HG03064 (cell line): ENCODE measurements around the gene LRRC8E.
"Not testable (repeated sequence)": the region's sequence is repeated elsewhere in the genome, so short reads cannot be mapped to it uniquely, and the experiment has no call there.

Experiments
- ATAC-seq: cut with Tn5 transposase; IDR thresholded peaks from one replicate; pipeline ENCODE4 v1.9.1; 2021; ENCODE audit warnings: low read depth; ENCODE audit not compliant: unreplicated experiment

LRRC8E gene

GRCh38 chr19:7926727-7927604, 38.7 kb downstream of the LRRC8E start:
- no peak for ATAC-seq

GRCh38 chr19:7927605-7928333, 39.5 kb downstream of the LRRC8E start:
- no peak for ATAC-seq

DNA sequence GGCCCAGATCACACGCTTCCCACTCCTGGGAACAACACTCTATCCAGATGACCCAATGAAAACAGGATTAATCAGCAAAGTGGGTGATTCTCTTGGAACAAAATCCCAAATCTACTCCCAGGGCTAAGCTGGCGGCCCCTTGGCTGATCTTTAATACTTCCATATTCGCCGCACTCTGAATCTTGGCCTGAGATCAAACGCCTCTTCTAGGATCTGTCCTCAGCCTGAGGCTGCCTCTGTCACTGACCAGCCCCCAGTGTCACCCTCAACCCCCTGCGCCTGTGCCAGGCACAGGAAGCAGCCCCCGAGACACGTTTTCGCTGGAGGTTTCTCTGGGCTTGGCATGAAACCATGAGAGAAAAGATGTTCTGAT, 40.0 kb downstream of the LRRC8E start:
- ATAC-seq, result no peak

DNA sequence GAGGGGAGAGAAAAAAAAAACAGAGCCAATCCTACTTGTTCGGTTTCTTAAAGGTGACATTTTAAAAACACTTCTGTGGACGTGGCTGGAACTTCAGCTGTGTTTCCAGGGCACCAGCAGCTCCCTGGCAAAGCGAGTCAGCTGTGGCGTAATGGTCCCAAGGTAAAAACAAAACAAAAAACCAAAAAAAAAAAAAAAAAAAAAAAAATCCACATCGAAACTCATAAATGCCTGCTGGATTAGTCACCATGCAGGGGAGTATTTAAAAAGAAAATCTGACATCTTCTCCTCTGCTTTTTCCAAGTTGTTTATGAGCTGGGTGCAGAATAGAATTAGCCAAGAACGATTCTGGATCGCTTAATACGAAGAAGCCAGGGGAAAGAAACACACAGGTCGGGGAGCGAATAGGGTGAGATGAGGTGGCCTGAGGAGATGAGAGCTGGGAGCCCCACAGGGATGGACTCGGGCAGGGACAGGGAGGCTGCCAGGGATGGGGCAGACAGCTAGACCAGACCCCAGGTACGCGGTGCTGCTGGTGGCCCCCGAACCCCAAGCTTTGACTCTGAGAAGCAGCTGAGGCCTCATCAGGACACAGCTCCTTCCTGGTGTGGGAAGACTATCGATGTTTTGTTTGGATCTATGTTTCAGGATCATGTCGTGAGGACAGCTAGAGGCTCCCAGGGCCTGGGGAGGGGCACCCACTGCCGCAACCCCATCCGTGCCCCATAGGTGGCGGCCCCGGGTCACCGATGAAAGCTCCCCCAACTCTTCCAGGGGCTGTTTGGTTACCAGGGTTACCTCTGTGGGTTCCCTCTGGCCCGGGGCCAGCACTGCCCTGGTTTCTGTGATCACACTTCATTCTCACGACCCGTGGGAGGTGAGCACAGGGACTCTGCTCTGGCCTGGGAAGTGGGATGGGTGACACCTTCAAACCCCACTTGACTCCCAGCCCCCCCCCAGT, 40.7 kb downstream of the LRRC8E start:
- no peak for ATAC-seq

- not testable (repeated sequence) for ATAC-seq
Measured at GRCh38 chr19:7930030-7930429, 41.7 kb downstream of the LRRC8E start.

- no peak for ATAC-seq
Measured at GRCh38 chr19:7930765-7931164, 42.5 kb downstream of the LRRC8E start.

GRCh38 chr19:7931221-7932061, 43.1 kb downstream of the LRRC8E start:
- ATAC-seq, result no peak

DNA sequence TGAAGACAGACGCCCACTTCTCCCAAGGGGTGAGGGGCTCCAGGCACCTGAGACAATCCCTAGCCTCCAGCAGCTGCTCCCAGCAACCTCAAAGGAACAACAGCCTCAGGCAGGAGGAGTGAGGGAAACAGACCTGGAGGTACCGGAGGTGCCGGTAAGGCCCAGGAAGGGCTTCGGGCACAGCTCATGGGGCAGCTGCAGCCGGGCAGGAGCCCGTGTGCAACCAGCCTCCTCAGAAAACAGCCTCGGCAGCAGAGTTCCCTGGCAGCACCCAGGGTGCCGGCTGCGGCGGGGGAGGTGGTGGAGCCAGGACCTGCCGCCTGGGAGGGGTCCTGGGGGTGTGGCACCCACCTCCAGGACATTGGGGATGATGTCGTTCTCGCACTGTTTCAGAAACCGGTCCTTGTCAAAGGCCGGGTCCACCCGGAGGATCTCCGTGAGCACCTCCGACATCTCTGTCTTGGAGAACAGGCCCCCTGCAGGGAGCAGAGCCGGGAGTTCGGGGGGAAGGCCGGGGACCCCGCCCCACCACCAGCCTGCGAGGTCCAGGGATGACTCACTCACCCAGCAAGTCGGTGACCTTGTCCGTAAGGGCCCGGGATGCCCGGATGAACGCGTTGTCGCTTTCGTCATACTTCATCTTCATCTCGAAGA, 44.1 kb downstream of the LRRC8E start:
- ATAC-seq, result no peak

GRCh38 chr19:7932930-7933300, 44.6 kb downstream of the LRRC8E start:
- ATAC-seq, result no peak

DNA sequence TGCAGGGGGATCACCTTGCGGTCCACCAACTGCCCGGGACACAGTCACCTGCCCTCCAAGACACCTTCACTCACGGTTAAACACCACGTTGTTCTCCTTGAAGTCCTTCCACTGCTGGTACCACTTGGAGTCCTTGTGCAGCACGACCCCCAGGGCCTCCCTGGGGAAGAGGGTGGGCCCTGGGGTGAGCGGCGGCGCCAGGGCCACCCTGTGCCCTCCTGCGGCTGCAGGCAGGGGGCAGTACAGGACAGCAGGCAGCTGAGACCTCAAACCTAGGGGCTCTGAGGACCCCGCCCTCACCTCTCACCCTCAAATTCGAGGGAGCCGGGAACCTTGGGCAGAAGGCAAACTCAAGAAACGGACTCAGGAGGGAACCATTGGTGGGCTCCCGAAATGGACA, 45.1 kb downstream of the LRRC8E start:
- ATAC-seq, result no peak

GRCh38 chr19:7933828-7934725, 45.8 kb downstream of the LRRC8E start:
- ATAC-seq, result no peak

GRCh38 chr19:7934766-7935165, 46.5 kb downstream of the LRRC8E start:
- ATAC-seq, result no peak

GRCh38 chr19:7940841-7941240, 52.5 kb downstream of the LRRC8E start:
- no peak for ATAC-seq

- no peak for ATAC-seq
Measured at GRCh38 chr19:7941895-7942596, 53.7 kb downstream of the LRRC8E start.

GRCh38 chr19:7942981-7943443, 54.7 kb downstream of the LRRC8E start:
- ATAC-seq, result no peak

DNA sequence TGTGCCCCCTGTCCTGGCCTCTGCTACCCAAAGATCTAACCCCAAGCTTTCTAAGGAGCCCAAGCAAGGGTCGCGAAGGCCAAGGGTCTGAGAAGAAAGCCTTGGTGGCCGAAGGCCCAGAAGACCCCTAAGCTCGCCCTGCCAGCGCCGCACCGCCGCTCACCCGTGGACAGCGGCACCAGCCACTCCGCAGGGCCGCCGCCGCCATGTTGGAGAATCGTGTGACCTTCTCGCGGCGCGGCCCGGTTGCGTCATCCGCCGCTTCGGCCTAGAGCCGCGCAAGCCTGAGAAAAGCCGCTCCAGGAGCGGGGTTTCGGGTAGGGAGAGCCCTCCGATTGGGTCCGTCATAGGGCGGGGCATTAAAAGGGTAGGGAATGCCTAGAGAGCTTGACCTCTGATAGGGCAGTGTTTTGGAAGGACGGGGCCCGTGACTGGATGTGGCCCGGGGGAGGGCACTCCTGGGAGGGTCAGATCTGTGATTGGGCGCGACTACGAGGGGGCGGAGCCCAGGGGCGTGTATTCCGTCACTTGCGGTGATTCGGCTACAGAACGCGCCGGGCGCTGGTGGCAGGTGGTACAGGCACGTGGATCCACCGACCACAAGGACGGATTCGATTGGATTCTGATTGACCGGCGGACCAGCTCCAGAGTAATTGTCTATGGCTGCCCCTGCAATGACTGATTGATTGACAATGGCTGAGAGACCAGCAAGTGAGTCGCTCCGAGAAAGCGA, 55.3 kb downstream of the LRRC8E start, which contains the start of gene TIMM44:
Gene TIMM44, minus strand, starts transcription at position 223 of the 733 bp plus-strand sequence. Its CDS starts 15 bp downstream, at position 208.
- peak; percentile 93 for ATAC-seq
